ENCODE results near the gene ST13. TPM values are rescaled to one million over a fixed set of nuclear protein-coding genes. Genes with fewer than 3 reads are reported as not detected.

The ST13 gene
- 319 TPM for polyA plus RNA-seq (2013, experiment 1 of 2)
- polyA plus RNA-seq (2013, experiment 2 of 2), result 314 TPM

GRCh38 chr22:40856513-40857308, at the start of gene ST13, which contains the start of gene XPNPEP3:
ST13 (minus strand) TSS chr22:40856639; CDS start chr22:40856540, 99 bp downstream.
XPNPEP3 (plus strand) TSS chr22:40857148; CDS start chr22:40857182, 34 bp downstream.
- peak within 1 kb of the TSS; percentile 91 for H2AFZ ChIP-seq (ENCODE audit: low read length)
- peak within 1 kb of the TSS; percentile 76 for H3K4me2 ChIP-seq (ENCODE audit: insufficient read depth, low read length, poor library complexity, severe bottlenecking)
- peak within 1 kb of the TSS; percentile 79 to 92 for H3K4me3 ChIP-seq (ENCODE audit: low read length in 2 of 2)
- H3K9ac ChIP-seq (ENCODE audit: low read depth, low read length, poor library complexity), result peak within 1 kb of the TSS; percentile 96
- WGBS, 2 donors (ENCODE audit: extremely low coverage in 2 of 2, insufficient read length in 2 of 2, insufficient replicate concordance in 1 of 2), result no CpG with 5 or more reads among the region's 63 CpGs
- peaks cover 7% of the 10 kb centered on the region for H3K79me1 ChIP-seq (ENCODE audit: low read depth, low read length)
- H2AK5ac ChIP-seq (ENCODE audit: low read depth, low read length), result peak within 1 kb of the TSS; percentile 64
- peak within 1 kb of the TSS; percentile 76 for H3K14ac ChIP-seq (ENCODE audit: low read length)
- no peaks in the 10 kb centered on the region for H3K27me3 ChIP-seq (ENCODE audit: control insufficient read depth in 3 of 3, insufficient read depth in 3 of 3, low read depth in 1 of 3, low read length in 3 of 3)
- H4K8ac ChIP-seq (ENCODE audit: low read depth, low read length), result no peak within 1 kb of the TSS
- H2BK15ac ChIP-seq (ENCODE audit: low read length), result peak within 1 kb of the TSS; percentile 91
- peaks cover 4 to 19% of the 10 kb centered on the region in 2 donors for H3K4me1 ChIP-seq (ENCODE audit: control insufficient read depth in 2 of 2, insufficient read depth in 1 of 2, low read depth in 1 of 2, low read length in 2 of 2)
- H3K23ac ChIP-seq (ENCODE audit: low read depth, low read length, poor library complexity), result peak within 1 kb of the TSS; percentile 75
- peak within 1 kb of the TSS; percentile 97 for H3K18ac ChIP-seq (ENCODE audit: low read length)
- peak within 1 kb of the TSS; percentile 96 for H3K27ac ChIP-seq (replicated peaks; ENCODE audit: low read length)
- H3K9me3 ChIP-seq (replicated peaks in 1 of 2; ENCODE audit: control insufficient read depth in 2 of 2, insufficient read depth in 1 of 2, low read depth in 1 of 2, low read length in 2 of 2), result no peaks in the 10 kb centered on the region
- H2BK5ac ChIP-seq (ENCODE audit: low read length), result peak within 1 kb of the TSS; percentile 91
- peak; percentile 97 for DNase-seq (ENCODE audit: low spot score)
- H4K91ac ChIP-seq (ENCODE audit: low read depth, low read length, poor library complexity), result no peak within 1 kb of the TSS
- H2BK12ac ChIP-seq (ENCODE audit: low read length), result peak within 1 kb of the TSS; percentile 18
- peaks cover 0 to 49% of the 10 kb centered on the region in 2 donors for H3K36me3 ChIP-seq (replicated peaks in 1 of 2; ENCODE audit: control insufficient read depth in 2 of 2, insufficient read depth in 2 of 2, low read length in 2 of 2)
- peak within 1 kb of the TSS; percentile 85 for H2BK120ac ChIP-seq (ENCODE audit: low read depth, low read length)
- H3K4ac ChIP-seq (ENCODE audit: low read length), result peak within 1 kb of the TSS; percentile 91

DNA sequence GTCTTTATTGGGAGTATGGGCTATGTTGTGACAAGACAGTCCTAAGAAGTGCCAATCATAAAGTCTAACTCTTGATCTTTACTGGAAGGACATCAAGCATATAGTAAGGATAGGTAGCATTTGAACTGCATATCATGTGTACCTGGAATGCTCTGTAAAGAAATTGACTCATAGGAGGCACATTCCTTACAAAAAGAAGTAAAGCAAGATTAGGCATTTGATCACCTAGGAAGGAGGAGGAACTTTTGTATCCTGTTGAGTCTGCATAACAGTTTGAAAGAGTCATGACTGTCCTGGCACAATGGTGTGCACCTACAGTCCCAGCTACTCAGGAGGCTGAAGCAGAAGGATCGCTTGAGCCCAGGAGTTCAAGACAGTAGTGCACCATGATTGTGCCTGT, 47.7 kb upstream of the ST13 start:
- WGBS, 2 donors (ENCODE audit: extremely low coverage in 2 of 2, insufficient read length in 2 of 2, insufficient replicate concordance in 1 of 2), result no CpG with 5 or more reads among the region's 1 CpG
- Histone ChIP-seq H3K9ac (ENCODE audit: low read depth, low read length, poor library complexity) (no peak overlapping the region), H2BK15ac (ENCODE audit: low read length) (no peak overlapping the region), H3K79me1 (ENCODE audit: low read depth, low read length) (no peaks in the 10 kb centered on the region), H3K9me3 (replicated peaks in 1 of 2; ENCODE audit: control insufficient read depth in 2 of 2, insufficient read depth in 1 of 2, low read depth in 1 of 2, low read length in 2 of 2) (no peaks in the 10 kb centered on the region), H2AFZ (ENCODE audit: low read length) (no peak overlapping the region), H4K8ac (ENCODE audit: low read depth, low read length) (no peak overlapping the region), H3K4ac (ENCODE audit: low read length) (no peak overlapping the region), H2BK5ac (ENCODE audit: low read length) (no peak overlapping the region), H2AK5ac (ENCODE audit: low read depth, low read length) (no peak overlapping the region), H3K27ac (replicated peaks; ENCODE audit: low read length) (no peak overlapping the region), H3K27me3 (ENCODE audit: control insufficient read depth in 3 of 3, insufficient read depth in 3 of 3, low read depth in 1 of 3, low read length in 3 of 3) (no peaks in the 10 kb centered on the region), H3K4me1 (ENCODE audit: control insufficient read depth in 2 of 2, insufficient read depth in 1 of 2, low read depth in 1 of 2, low read length in 2 of 2) (no peaks in the 10 kb centered on the region), H3K14ac (ENCODE audit: low read length) (no peak overlapping the region), H3K4me3 (ENCODE audit: low read length in 2 of 2) (no peak overlapping the region), H3K4me2 (ENCODE audit: insufficient read depth, low read length, poor library complexity, severe bottlenecking) (no peak overlapping the region), H2BK12ac (ENCODE audit: low read length) (no peak overlapping the region), H3K36me3 (replicated peaks in 1 of 2; ENCODE audit: control insufficient read depth in 2 of 2, insufficient read depth in 2 of 2, low read length in 2 of 2) (peaks cover 8 to 41% of the 10 kb centered on the region in 2 donors), H3K23ac (ENCODE audit: low read depth, low read length, poor library complexity) (no peak overlapping the region), H3K18ac (ENCODE audit: low read length) (no peak overlapping the region), H2BK120ac (ENCODE audit: low read depth, low read length) (no peak overlapping the region), H4K91ac (ENCODE audit: low read depth, low read length, poor library complexity) (no peak overlapping the region)
- no peak for DNase-seq (ENCODE audit: low spot score)

- Histone ChIP-seq H2AFZ (ENCODE audit: low read length) (no peak overlapping the region), H3K36me3 (replicated peaks in 1 of 2; ENCODE audit: control insufficient read depth in 2 of 2, insufficient read depth in 2 of 2, low read length in 2 of 2) (peaks cover 3 to 16% of the 10 kb centered on the region in 2 donors), H3K4me3 (ENCODE audit: low read length in 2 of 2) (no peak overlapping the region), H3K4me1 (ENCODE audit: control insufficient read depth in 2 of 2, insufficient read depth in 1 of 2, low read depth in 1 of 2, low read length in 2 of 2) (no peaks in the 10 kb centered on the region), H4K8ac (ENCODE audit: low read depth, low read length) (no peak overlapping the region), H4K91ac (ENCODE audit: low read depth, low read length, poor library complexity) (no peak overlapping the region), H3K79me1 (ENCODE audit: low read depth, low read length) (no peaks in the 10 kb centered on the region), H3K9ac (ENCODE audit: low read depth, low read length, poor library complexity) (no peak overlapping the region), H3K4me2 (ENCODE audit: insufficient read depth, low read length, poor library complexity, severe bottlenecking) (no peak overlapping the region), H2BK5ac (ENCODE audit: low read length) (no peak overlapping the region), H3K18ac (ENCODE audit: low read length) (no peak overlapping the region), H3K23ac (ENCODE audit: low read depth, low read length, poor library complexity) (no peak overlapping the region), H3K14ac (ENCODE audit: low read length) (no peak overlapping the region), H2AK5ac (ENCODE audit: low read depth, low read length) (no peak overlapping the region), H2BK12ac (ENCODE audit: low read length) (no peak overlapping the region), H3K9me3 (replicated peaks in 1 of 2; ENCODE audit: control insufficient read depth in 2 of 2, insufficient read depth in 1 of 2, low read depth in 1 of 2, low read length in 2 of 2) (no peaks in the 10 kb centered on the region), H2BK120ac (ENCODE audit: low read depth, low read length) (no peak overlapping the region), H3K27me3 (ENCODE audit: control insufficient read depth in 3 of 3, insufficient read depth in 3 of 3, low read depth in 1 of 3, low read length in 3 of 3) (no peaks in the 10 kb centered on the region), H2BK15ac (ENCODE audit: low read length) (no peak overlapping the region), H3K27ac (replicated peaks; ENCODE audit: low read length) (no peak overlapping the region), H3K4ac (ENCODE audit: low read length) (no peak overlapping the region)
- no CpG with 5 or more reads among the region's 3 CpGs for WGBS, 2 donors (ENCODE audit: extremely low coverage in 2 of 2, insufficient read length in 2 of 2, insufficient replicate concordance in 1 of 2)
- no peak for DNase-seq (ENCODE audit: low spot score)
These were observed 42.5 kb upstream of the ST13 start for GRCh38 chr22:40898850-40899357.

- no peak for DNase-seq (ENCODE audit: low spot score)
- no peak overlapping the region for H4K8ac ChIP-seq (ENCODE audit: low read depth, low read length)
- no peak overlapping the region for H3K4me2 ChIP-seq (ENCODE audit: insufficient read depth, low read length, poor library complexity, severe bottlenecking)
- no peak overlapping the region for H3K18ac ChIP-seq (ENCODE audit: low read length)
- no CpG with 5 or more reads among the region's 4 CpGs for WGBS, 2 donors (ENCODE audit: extremely low coverage in 2 of 2, insufficient read length in 2 of 2, insufficient replicate concordance in 1 of 2)
- H3K14ac ChIP-seq (ENCODE audit: low read length), result no peak overlapping the region
- no peaks in the 10 kb centered on the region for H3K4me1 ChIP-seq (ENCODE audit: control insufficient read depth in 2 of 2, insufficient read depth in 1 of 2, low read depth in 1 of 2, low read length in 2 of 2)
- H3K9me3 ChIP-seq (replicated peaks in 1 of 2; ENCODE audit: control insufficient read depth in 2 of 2, insufficient read depth in 1 of 2, low read depth in 1 of 2, low read length in 2 of 2), result no peaks in the 10 kb centered on the region
- no peak overlapping the region for H3K4ac ChIP-seq (ENCODE audit: low read length)
- H3K36me3 ChIP-seq (replicated peaks in 1 of 2; ENCODE audit: control insufficient read depth in 2 of 2, insufficient read depth in 2 of 2, low read length in 2 of 2), result peaks cover 7 to 41% of the 10 kb centered on the region in 2 donors
- H2AFZ ChIP-seq (ENCODE audit: low read length), result no peak overlapping the region
- no peak overlapping the region for H4K91ac ChIP-seq (ENCODE audit: low read depth, low read length, poor library complexity)
- no peaks in the 10 kb centered on the region for H3K79me1 ChIP-seq (ENCODE audit: low read depth, low read length)
- no peak overlapping the region for H3K23ac ChIP-seq (ENCODE audit: low read depth, low read length, poor library complexity)
- H3K9ac ChIP-seq (ENCODE audit: low read depth, low read length, poor library complexity), result no peak overlapping the region
- H2BK5ac ChIP-seq (ENCODE audit: low read length), result no peak overlapping the region
- no peak overlapping the region for H2BK15ac ChIP-seq (ENCODE audit: low read length)
- H2BK12ac ChIP-seq (ENCODE audit: low read length), result no peak overlapping the region
- H2AK5ac ChIP-seq (ENCODE audit: low read depth, low read length), result no peak overlapping the region
- H3K27me3 ChIP-seq (ENCODE audit: control insufficient read depth in 3 of 3, insufficient read depth in 3 of 3, low read depth in 1 of 3, low read length in 3 of 3), result no peaks in the 10 kb centered on the region
- no peak overlapping the region for H3K27ac ChIP-seq (replicated peaks; ENCODE audit: low read length)
- no peak overlapping the region for H3K4me3 ChIP-seq (ENCODE audit: low read length in 2 of 2)
- H2BK120ac ChIP-seq (ENCODE audit: low read depth, low read length), result no peak overlapping the region
These were observed 38.0 kb upstream of the ST13 start for GRCh38 chr22:40894417-40894816.
